D721Med (cell line): ENCODE measurements around the gene ARID3C.
"Not testable (repeated sequence)": the region's sequence is repeated elsewhere in the genome, so short reads cannot be mapped to it uniquely, and the experiment has no call there.

ENCODE experiments used
- DNase-seq: peaks from one replicate; pipeline ENCODE4 v3.0.0; 2011; ENCODE audit warnings: low spot score; ENCODE audit not compliant: insufficient read length
- FAIRE-seq: peaks from 2 replicates; lab custom pipeline; 2011; peaks lifted over from hg19 to GRCh38; lab: Jason Lieb, UNC
- TF ChIP-seq, protein P1 (sequence below): IDR thresholded peaks from 2 replicates; pipeline ENCODE4 v1.5.1; 2012; ENCODE audit warnings: mild to moderate bottlenecking, control low read depth; ENCODE audit not compliant: insufficient read depth; ENCODE audit errors: missing control alignments

The ARID3C gene

DNA sequence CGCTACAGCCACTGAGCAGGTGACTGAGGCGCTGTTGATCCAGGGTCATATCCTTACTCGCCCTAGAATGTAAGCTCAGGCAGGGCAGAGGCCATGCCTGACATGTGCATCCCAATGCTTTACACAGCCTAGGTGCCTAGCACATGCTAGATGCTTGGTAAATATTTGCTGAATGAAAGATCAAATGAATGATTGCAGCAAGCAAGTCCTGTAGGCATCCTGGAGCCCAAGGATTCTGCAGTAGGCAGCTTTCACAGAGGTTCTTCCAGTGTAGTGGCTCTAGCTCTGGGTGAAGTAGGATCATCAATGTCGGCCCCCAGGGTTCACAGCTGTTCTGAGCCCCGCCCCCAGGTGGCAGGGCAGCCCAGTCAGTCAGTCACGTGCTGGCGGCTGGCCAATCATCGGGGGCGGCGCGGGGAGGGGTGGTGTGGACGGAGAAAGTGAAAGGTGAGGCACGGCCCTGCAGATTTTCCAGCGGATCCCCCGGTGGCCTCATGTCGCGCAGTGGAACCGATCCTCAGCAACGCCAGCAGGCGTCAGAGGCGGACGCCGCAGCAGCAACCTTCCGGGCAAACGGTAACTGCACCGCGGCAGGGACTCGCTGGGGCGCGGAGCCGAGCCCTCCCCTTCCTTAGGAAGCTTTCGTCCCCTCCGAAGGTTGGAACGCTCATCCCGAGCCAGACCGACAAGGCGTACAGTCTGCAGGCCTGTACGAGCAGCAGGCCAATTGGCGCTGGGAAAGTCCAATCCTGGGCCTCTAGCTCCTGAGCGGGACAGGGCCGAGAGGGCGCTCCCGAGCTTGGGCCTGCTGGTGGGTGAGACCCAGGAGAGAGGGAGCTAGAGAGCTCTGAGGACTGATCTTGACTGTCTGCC, 17.6 kb upstream of the ARID3C start, which contains the start of gene GALT:
Gene GALT, plus strand, starts transcription at position 465 of the 873 bp plus-strand sequence. Its CDS starts 30 bp downstream, at position 495.
- DNase-seq (peak; percentile 99), FAIRE-seq (no peak)
- TF ChIP-seq, protein P1, sequence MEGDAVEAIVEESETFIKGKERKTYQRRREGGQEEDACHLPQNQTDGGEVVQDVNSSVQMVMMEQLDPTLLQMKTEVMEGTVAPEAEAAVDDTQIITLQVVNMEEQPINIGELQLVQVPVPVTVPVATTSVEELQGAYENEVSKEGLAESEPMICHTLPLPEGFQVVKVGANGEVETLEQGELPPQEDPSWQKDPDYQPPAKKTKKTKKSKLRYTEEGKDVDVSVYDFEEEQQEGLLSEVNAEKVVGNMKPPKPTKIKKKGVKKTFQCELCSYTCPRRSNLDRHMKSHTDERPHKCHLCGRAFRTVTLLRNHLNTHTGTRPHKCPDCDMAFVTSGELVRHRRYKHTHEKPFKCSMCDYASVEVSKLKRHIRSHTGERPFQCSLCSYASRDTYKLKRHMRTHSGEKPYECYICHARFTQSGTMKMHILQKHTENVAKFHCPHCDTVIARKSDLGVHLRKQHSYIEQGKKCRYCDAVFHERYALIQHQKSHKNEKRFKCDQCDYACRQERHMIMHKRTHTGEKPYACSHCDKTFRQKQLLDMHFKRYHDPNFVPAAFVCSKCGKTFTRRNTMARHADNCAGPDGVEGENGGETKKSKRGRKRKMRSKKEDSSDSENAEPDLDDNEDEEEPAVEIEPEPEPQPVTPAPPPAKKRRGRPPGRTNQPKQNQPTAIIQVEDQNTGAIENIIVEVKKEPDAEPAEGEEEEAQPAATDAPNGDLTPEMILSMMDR: peak; percentile 39

DNA sequence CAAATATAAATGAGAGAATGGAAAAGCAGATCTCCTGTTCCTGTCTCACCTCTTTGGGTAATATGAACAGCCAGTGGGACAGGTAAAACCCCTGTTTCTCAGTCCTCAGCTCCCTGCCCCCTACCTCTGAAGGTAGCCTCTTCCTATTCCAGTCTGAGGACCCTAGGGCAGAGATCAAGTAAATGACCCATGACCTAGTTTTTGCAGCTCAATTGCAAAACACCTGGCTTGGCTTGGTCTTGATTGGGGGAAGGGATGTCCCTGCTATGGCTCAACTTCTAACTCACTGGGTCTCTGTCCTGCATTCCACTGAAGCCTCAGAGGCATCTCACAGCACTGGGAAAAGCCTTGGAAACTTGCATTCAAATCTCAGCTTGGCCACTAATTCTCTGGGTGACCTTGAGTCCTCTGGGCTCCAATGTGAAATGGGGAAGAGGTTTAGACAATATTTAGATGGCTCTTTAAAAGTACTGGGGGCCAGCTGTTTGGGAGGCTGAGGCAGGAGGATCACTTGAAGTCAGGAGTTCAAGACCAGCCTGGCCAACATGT, 16.0 kb upstream of the ARID3C start:
- no peak for FAIRE-seq
- TF ChIP-seq, protein P1: no peak
- no peak for DNase-seq

DNA sequence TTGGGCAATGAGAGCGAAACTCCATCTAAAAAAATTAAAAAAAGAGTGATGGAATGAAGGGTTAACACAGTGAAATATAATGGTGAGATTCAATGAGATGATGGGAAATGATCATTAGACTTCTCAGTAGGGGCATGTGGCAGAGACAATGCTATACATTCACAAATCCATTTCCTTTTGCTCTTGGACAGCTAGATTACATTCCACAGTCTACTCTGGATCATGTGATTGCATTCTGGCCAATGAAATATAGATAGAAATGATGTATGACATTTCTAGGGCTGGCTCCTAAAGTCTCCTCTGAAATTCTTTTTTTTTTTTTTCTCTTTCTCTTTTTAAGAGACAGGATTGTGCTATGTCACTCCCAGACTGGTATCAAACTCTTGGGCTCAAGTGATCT, 13.8 kb upstream of the ARID3C start:
- DNase-seq (no peak), FAIRE-seq (no peak)
- TF ChIP-seq, protein P1: no peak

DNA sequence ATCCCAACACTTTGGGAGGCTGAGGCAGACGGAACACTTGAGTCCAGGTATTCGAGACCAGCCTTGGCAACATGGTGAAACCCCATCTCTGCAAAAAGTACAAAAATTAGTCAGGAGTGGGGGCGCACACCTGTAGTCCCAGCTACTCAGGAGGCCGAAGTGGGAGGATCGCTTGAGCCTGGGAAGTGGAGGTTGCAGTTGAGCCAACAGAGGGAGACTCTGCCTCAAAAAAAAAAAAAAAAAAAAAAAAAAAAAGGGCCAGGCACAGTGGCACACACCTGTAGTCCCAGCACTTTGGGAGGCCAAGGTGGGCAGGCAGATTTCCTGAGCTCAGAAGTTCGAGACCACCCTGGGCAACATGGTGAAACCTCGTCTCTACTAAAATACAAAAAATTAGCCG, 10.5 kb upstream of the ARID3C start:
- not testable (repeated sequence) for DNase-seq, FAIRE-seq

DNA sequence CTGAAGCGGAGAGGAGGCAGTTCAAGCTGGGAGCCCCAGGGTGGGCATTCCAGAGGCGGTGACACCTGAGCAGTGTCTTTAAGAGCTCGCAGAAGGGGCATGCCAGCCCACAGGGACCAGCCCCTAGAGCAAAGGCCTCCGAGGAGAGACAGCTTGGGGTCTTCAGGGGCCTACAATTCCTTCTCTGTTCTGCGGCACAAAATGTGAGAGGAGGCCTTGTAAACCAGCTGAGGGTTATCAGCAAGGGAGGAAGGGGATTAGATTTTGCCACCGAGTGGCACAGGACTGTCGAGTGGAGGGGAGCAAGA, 9.2 kb upstream of the ARID3C start:
- DNase-seq: no peak
- no peak for FAIRE-seq
- TF ChIP-seq, protein P1: no peak

DNA sequence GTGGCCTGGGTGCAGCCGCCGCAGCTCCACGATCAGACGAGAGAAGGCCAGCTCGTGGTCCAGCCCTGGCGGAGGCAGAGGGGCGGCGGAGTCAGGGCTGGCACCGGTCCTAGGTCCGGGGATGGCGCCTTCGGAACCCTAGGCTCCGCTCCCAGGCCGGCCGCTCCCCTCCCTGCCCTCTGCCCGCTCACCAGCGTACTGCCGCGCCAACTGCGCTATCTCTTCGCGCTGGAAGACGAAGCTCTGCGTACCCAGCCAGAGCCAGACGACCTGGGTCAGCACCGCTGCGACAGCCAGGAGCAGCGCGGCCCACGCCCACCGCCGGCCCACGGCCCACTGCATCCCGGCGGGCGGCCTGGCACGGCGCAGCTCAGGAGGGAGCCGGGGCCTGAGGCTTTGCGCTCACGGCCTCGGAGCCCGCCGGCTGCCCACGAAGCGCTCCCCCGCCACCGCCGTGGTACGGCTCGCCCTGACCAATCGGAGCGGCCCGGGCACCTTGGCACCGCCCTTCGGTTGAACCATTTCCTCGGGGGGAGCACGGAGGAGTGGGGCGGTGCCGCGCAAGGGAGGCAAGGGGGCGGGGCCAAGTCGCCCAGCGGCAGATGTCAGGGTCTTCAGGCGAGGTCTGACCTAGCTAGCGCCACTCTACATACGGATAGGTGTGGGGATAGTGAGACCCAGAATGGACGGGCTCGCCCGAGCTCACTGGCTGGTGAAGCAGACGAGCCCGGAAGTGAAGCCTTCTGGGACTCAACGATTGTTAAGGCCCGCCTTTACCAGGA, 8.7 kb upstream of the ARID3C start, which contains the start of gene SIGMAR1:
Gene SIGMAR1, minus strand, starts transcription at position 432 of the 782 bp plus-strand sequence. Its CDS starts 90 bp downstream, at position 342.
- TF ChIP-seq, protein P1: no peak
- peak; percentile 87 for DNase-seq
- no peak for FAIRE-seq

DNA sequence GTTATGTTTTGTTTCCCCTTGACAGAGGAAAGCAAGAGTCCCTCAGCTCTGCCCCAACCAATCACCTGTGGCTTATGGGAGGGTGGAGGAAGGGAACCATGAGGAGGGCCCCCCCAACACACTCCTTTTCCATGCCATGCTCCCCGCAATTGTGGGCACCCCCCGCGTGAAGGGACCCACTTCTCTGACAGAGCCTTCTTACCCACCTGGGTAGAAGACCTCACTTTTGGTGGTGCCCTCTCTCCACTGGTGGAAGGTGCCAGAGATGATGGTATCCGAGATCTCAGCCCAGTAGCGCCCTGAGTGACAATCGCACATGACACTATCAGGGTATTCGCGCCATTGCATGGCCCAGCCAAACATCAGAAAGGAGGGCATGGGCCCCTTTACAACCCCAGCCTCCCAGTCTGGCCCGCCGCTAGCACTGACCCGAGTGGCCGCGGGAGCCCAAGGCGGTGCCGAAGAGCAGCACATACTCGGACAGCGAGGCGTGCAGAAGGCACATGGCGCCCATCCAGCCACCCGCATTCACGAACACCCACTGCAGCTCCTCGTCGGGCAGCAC, 8.0 kb upstream of the ARID3C start:
- FAIRE-seq (no peak), DNase-seq (no peak)
- TF ChIP-seq, protein P1: no peak
